Measurements from ENCODE around the gene ALK.

ALK gene

DNA sequence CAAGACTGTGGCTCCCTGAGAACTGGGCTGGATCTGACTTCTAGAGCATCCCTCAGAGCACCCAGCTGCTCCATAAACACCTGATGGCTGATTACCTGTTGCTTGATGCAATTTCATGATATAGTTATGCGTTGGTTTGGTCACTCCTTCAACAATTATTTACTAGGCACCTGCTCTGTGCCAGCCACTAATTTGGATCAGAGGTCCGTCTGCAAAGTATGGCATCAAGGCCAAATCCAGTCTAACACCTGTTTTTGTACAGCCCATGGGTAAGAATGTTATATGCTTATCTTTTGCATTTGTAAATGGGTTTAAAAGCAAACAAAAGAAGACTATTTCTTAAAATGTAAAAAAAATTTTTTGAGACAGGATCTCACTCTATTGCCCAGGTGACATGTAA is 348.2 kb downstream of the ALK start:
- DNase-seq: no peak

GRCh38 chr2:29570539-29570938 is 350.8 kb downstream of the ALK start:
- no peak for DNase-seq

- DNase-seq: no peak
Measured at GRCh38 chr2:29567906-29568520, 353.4 kb downstream of the ALK start.

- DNase-seq: no peak
Measured at GRCh38 chr2:29563697-29564096, 357.7 kb downstream of the ALK start.

GRCh38 chr2:29562896-29563295 is 358.5 kb downstream of the ALK start:
- DNase-seq: no peak

DNA sequence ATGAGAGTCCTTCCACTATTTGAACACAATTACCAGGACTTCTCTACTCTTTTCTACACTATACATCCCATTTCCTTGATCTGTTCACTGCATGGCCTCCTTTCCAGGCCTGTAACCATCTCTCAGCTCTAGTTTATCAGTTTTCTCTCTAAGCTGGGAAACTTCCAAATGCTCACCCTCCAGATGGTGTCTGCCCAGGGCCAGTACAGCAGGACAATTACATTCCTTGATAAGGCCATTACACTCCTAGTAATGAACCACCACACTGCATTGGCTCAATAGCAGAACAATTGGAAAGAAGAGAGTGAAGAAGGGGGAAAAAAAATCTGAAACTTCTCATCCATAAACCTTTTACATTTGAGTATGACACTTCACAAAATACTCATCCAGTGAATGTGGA is 359.1 kb downstream of the ALK start:
- no peak for DNase-seq

DNA sequence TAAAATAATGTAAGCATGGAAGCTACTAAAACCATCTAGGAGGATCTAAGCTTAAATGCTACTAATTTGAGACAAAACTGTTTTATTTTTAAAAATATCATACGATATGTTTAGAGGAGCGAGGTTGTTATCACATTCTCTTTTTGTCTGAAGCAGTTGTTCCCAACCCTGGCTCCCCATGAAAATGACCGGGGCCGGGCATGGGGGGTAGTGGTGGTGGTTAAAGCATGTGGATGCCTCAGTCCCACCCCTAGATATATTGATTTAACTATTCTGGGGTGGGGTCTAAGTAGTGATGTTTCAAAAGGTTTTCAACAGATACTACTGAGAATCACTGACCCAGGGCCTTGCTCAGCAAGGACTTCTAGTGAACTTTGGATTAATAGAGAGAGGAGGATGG is 359.8 kb downstream of the ALK start:
- no peak for DNase-seq

DNA sequence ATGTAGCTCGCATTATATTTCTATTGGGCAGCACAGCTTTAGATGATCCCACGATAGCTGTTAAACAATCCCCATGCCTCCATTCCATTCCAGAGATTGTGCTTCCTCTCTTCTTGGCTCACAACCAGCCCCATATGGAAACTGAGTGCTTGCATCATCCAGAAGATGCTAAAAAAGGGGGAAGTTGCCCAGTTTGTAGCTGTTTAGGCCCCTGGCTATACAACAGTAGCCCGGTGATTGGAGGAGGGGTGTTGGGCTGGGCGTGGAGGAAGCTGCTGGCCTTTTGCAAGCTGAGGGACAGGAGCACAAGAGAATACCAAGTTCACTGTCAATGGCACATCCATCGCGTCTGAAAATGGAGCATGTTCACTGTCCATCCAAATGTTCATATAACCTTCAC is 360.2 kb downstream of the ALK start:
- no peak for DNase-seq

DNA sequence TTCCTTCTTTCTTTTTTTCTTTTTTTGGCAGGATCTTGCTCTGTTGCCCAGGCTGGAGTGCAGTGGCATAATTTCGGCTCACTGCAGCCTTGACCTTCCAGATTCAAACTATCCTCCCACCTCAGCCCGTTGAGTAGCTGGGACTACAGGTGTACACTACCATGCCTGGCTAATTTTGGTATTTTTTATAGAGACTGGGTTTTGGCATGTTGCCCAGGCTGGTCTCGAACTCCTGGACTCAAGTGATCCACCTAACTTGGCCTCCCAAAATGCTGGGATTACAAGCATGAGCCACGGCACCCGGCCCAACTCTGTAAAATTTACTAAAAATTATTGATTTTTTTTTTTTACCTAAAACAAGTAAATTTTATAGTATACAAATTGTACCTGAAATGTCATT is 360.8 kb downstream of the ALK start:
- no peak for DNase-seq

DNA sequence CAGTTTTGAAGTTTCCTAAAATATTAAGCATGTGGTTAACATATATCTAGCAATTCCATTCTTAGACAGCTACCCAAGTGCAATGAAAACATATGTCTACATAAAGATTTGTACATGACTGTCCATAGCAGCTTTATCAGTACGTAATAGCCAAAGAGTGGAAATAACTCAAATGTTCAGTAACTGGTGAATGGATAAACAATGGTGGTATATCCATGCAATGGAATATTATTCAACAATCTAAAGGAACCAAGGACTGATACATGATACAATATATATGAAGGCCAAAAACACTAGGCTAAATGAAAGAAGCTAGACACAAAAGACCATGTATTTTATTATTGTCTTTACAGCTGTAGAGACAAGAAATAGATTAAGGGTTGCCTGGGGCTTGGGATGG is 361.4 kb downstream of the ALK start:
- no peak for DNase-seq

DNA sequence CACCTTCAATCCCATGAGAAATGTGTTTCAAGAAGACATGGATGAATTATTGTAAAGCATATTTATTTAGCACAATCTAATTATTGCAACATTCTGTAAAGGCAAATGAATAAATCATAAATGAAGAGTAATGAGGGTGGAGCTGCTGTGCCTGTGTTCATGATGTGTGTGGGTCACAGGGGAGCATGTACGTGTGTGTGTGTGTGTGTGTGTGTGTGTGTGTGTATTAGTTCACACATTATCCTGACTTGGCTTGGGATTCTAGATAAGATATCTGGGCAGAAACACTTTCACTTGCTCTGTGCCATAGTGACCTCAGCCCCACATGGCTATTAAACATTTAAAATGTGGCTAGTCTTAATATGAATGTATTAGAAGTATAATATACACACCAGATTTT is 361.8 kb downstream of the ALK start:
- DNase-seq: no peak

DNA sequence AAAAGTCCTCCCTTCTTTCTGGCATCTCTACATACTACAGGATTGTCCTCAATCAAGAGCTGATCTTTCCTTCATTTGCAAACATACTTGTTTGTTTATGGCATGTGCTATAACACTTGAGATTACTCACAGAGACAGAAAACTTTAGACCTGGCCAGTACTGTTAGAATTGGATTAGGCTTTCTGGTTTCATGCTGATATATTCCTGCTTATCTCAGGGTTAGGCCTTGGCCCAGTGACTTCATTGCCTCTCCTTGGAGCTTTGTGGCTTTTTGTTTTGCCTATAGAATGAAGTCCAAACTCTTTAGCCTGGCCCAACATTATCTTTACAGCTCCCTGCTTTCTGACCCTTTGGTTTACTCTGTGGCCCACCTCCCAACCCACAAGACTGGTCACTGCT is 363.3 kb downstream of the ALK start:
- no peak for DNase-seq

GRCh38 chr2:29557268-29557667 is 364.1 kb downstream of the ALK start:
- DNase-seq: no peak

GRCh38 chr2:29549069-29549380 is 372.4 kb downstream of the ALK start:
- no peak for DNase-seq

- no peak for DNase-seq
Measured at GRCh38 chr2:29544917-29545316, 376.5 kb downstream of the ALK start.

- no peak for DNase-seq
Measured at GRCh38 chr2:29544031-29544430, 377.4 kb downstream of the ALK start.

DNA sequence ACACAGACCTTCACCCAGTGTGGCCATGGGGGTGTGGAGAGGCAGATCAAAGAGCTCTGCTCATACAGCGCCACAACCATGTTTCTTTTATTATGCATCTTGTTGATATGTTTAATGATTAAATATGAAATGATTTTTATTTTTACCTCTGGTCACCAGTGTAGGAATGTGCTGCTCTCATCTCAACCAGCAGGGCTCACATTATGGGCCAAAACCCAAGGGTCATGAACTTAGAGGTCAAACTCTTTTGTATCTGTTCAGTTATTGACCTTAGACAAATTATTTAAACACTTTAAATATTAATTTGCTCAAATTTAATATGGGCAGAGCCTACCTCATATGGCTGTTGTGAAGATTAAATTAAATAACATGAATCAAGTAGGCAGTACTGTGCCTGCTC is 386.2 kb downstream of the ALK start:
- no peak for DNase-seq

GRCh38 chr2:29532436-29532835 is 388.9 kb downstream of the ALK start:
- DNase-seq: no peak

- no peak for DNase-seq
Measured at GRCh38 chr2:29531626-29532025, 389.8 kb downstream of the ALK start.

- no peak for DNase-seq
Measured at GRCh38 chr2:29530281-29530680, 391.1 kb downstream of the ALK start.

GRCh38 chr2:29528891-29529520 is 392.4 kb downstream of the ALK start:
- no peak for DNase-seq

DNA sequence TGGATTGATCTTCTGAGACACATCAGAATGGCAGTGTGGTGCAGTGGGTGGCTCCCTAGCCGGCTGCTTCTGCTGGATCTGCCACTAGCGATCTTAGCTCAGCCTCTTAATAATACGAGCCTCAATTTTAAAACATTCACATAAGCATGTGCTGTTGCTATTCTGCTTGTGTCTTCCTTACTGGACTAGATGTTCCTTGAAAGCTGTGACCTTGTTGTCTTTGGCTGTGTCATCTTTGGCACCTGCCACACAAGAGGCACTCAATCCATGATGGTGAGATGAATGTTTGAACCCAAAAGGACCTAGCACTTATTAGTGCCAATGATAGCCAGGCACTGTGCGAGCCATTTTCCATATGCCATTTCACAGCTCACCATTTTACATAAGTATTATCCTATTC is 393.0 kb downstream of the ALK start:
- no peak for DNase-seq

- no peak for DNase-seq
Measured at GRCh38 chr2:29527947-29528346, 393.4 kb downstream of the ALK start.

DNA sequence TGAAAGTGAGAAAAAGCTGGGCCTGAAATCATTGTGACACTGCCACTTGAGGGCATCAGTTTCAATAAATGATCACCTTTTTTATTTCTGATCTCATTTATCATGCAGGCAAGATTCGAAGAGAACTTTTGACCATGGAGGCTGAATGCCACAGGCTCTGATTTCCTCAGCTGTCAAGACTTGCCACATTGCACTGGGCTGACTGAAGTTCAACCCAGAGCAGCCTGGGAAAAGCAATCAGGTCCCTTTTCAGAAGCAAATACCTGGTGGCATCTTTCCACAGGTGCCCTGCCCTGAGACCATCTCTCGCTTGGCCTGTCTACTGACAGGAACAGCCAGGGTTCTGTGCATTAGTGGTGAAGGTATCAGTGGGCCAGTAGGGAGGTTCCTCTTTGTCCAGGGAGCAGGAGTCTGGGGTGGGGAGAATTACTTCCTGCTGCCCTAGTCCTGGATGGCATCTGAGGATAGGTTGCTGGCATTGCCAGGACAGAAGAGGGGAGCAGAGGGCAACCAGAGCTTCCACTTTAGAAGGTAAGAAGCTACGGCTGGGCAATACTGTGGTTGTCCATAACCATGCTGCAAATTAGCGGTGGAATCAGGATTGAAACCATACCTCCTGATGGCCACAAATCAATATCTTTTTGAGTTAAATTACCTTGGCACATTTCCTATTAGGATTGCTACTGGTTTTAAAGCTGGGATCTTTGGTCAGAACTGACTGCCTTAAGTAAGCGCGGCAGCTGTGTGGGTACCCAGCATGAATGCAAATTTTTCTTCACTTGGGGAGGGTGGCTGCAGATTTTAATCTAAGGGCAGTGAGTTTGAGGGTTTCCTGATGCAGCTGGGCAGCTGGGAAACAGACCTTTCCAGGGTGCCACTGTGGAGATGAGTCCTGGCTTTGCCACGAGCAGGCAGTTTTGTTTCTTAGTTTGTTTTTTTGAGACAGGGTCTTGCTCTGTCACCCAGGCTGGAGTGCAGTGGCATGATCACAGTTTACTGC is 394.5 kb downstream of the ALK start:
- no peak for DNase-seq

Data from NCI-H1436 treated with DMSO at 0.1 percent for 48 hours (cell line).